GM12878 (cell line): Measurements from ENCODE around the gene STOML3. TPM values are rescaled to one million over a fixed set of nuclear protein-coding genes. Genes with fewer than 3 reads are reported as not detected.

Experiments
- ATAC-seq: fragments of 200-7000 bp; cut with Tn5 transposase; 3 replicates; pipeline ENCODE4 v1.9.1; 2020; ENCODE audit warnings: mild to moderate bottlenecking, moderate library complexity
- BruUV-seq: library from RNA; stranded (reverse); fragments of 400-500 nt; replicated peaks from 2 replicates; lab custom pipeline; 2021; lab: Mats Ljungman, UMichigan
- CTCF ChIA-PET: fragments of 300-600 bp; sonication (Branson Sonifier 250); formaldehyde crosslinking; extraction: SDS; loops from one replicate; lab custom pipeline; 2021; ENCODE audit warnings: inconsistent platforms; lab: Yijun Ruan, JAX
- POLR2A ChIA-PET: fragments of 350-600 bp; formaldehyde crosslinking; extraction: SDS; loops from one replicate; lab custom pipeline; 2021; ENCODE audit warnings: inconsistent platforms; lab: Charles Lee
- RAD21 ChIA-PET: fragments of 300-600 bp; sonication (Branson Sonifier 250); formaldehyde crosslinking; loops from one replicate; lab custom pipeline; 2023; ENCODE audit warnings: antibody characterized with exemption; ENCODE audit not compliant: unreplicated experiment; lab: Charles Lee
- SMC1A ChIA-PET: fragments of 300-600 bp; sonication (Branson Sonifier 250); formaldehyde crosslinking; loops from one replicate; lab custom pipeline; 2023; ENCODE audit not compliant: unreplicated experiment, uncharacterized antibody; lab: Charles Lee
- DNase-seq: peaks from one replicate; pipeline ENCODE4 v3.0.0-alpha.2; 2011; ENCODE audit warnings: low read depth, low spot score
- FAIRE-seq: peaks from 3 replicates; lab custom pipeline; 2011; peaks lifted over from hg19 to GRCh38; lab: Jason Lieb, UNC
- H2AFZ ChIP-seq: 2 replicates; pipeline ENCODE4 v1.6.0; 2011; ENCODE audit warnings: low read depth, low read length, control low read depth; ENCODE audit not compliant: control insufficient read depth
- H3K27ac ChIP-seq: 2 replicates; pipeline ENCODE4 v1.5.1; 2011; ENCODE audit warnings: control low read depth; ENCODE audit not compliant: control insufficient read depth, insufficient read depth
- H3K27me3 ChIP-seq, 2 experiments: replicated peaks in 1 of 2; 2 replicates each; pipeline versions ENCODE4 v1.6.0 to v1.6.1; 2011; ENCODE audit warnings: low read length in 1 of 2; ENCODE audit not compliant: control insufficient read depth in 2 of 2, insufficient read depth in 2 of 2
- H3K36me3 ChIP-seq, 2 experiments: 2 replicates each; pipeline ENCODE4 v1.5.1; 2011; ENCODE audit warnings: low read length in 1 of 2; ENCODE audit not compliant: control insufficient read depth in 2 of 2, insufficient read depth in 2 of 2
- H3K4me1 ChIP-seq: 2 replicates; pipeline ENCODE4 v1.6.1; 2011; ENCODE audit warnings: mild to moderate bottlenecking, low read length, moderate library complexity, mixed read lengths; ENCODE audit not compliant: control insufficient read depth, insufficient read depth
- H3K4me2 ChIP-seq: 2 replicates; pipeline ENCODE4 v1.6.0; 2011; ENCODE audit warnings: control low read depth; ENCODE audit not compliant: control insufficient read depth, insufficient read depth
- H3K4me3 ChIP-seq: fragments of 200-600 bp; sonication (generic); 2 replicates; pipeline ENCODE4 v1.5.1; 2016
- H3K79me2 ChIP-seq: 2 replicates; pipeline ENCODE4 v1.6.0; 2011; ENCODE audit warnings: low read length; ENCODE audit not compliant: control insufficient read depth, insufficient read depth
- H3K9ac ChIP-seq: 2 replicates; pipeline ENCODE4 v1.8.0; 2011; ENCODE audit warnings: low read length, control low read depth, mixed read lengths; ENCODE audit not compliant: control insufficient read depth, insufficient read depth
- H3K9me3 ChIP-seq: replicated peaks from 3 replicates; pipeline ENCODE4 v1.5.1; 2011; ENCODE audit warnings: mild to moderate bottlenecking, low read length; ENCODE audit not compliant: control insufficient read depth, insufficient read depth
- H4K20me1 ChIP-seq: 2 replicates; pipeline ENCODE4 v1.6.0; 2011; ENCODE audit not compliant: control insufficient read depth, insufficient read depth
- EZH2 ChIP-seq: IDR thresholded peaks from 2 replicates; pipeline ENCODE4 v1.6.1; 2012; ENCODE audit warnings: low read depth, mild to moderate bottlenecking, control low read depth, inconsistent platforms, low read length, borderline replicate concordance; ENCODE audit not compliant: control insufficient read depth
- FOXK2 ChIP-seq: fragments of 450-650 bp; IDR thresholded peaks from 2 replicates; pipeline ENCODE4 v1.6.1; 2017; ENCODE audit warnings: mild to moderate bottlenecking, moderate library complexity
- JUNB ChIP-seq: IDR thresholded peaks from 2 replicates; pipeline ENCODE4 v1.6.1; 2016; ENCODE audit warnings: antibody characterized with exemption, mild to moderate bottlenecking
- KAT2A ChIP-seq: conservative IDR thresholded peaks from 2 replicates; pipeline ENCODE4 v1.6.1; 2011; ENCODE audit warnings: low read depth, low read length; ENCODE audit not compliant: control insufficient read depth
- NR2F1 ChIP-seq: fragments of 450-650 bp; conservative IDR thresholded peaks from 2 replicates; pipeline ENCODE4 v1.6.1; 2017; ENCODE audit warnings: mild to moderate bottlenecking
- RBBP5 ChIP-seq: fragments of 200-600 bp; sonication (generic); conservative IDR thresholded peaks from 2 replicates; pipeline ENCODE4 v1.6.1; 2016
- SIX5 ChIP-seq: IDR thresholded peaks from 2 replicates; pipeline ENCODE4 v1.6.1; 2011; ENCODE audit warnings: mild to moderate bottlenecking, low read depth, low read length, moderate library complexity; ENCODE audit not compliant: severe bottlenecking
- SREBF2 ChIP-seq: IDR thresholded peaks from 2 replicates; pipeline ENCODE4 v1.6.1; 2012; ENCODE audit warnings: mild to moderate bottlenecking, low read length
- TAF1 ChIP-seq: IDR thresholded peaks from 2 replicates; pipeline ENCODE4 v1.6.1; 2011; ENCODE audit warnings: mild to moderate bottlenecking, low read depth, low read length, borderline replicate concordance
- TCF3 ChIP-seq: IDR thresholded peaks from 2 replicates; pipeline ENCODE4 v1.6.1; 2012; ENCODE audit warnings: low read depth, mild to moderate bottlenecking, low read length, borderline replicate concordance; ENCODE audit not compliant: insufficient read depth
- ZBTB40 ChIP-seq: fragments of 450-650 bp; IDR thresholded peaks from 2 replicates; pipeline ENCODE4 v1.6.1; 2016; ENCODE audit warnings: mild to moderate bottlenecking, moderate library complexity, borderline replicate concordance
- ZNF274 ChIP-seq: IDR thresholded peaks from one replicate; pipeline ENCODE4 v1.8.0; 2011; ENCODE audit not compliant: insufficient read length, insufficient read depth
- WGBS: methylation state at CpG from one replicate; pipeline ENCODE4 v1.1.6; 2016; ENCODE audit warnings: low lambda C conversion rate; ENCODE audit not compliant: insufficient replicate concordance, insufficient coverage; ENCODE audit errors: missing lambda C conversion rate; 5-methylcytosine and 5-hydroxymethylcytosine counted together
- in situ Hi-C: fragments of 300-500 bp; cut with MboI; formaldehyde crosslinking; loops from 9 replicates; pipeline ENCODE4 v1.14.3; 2018; ENCODE audit warnings: mixed read lengths
- intact Hi-C: fragments of 100-400 bp; cut with micrococcal nuclease; formaldehyde crosslinking; loops from one replicate; pipeline ENCODE4 v1.14.2; 2022; ENCODE audit not compliant: unreplicated experiment
- polyA plus RNA-seq, 11 experiments: library from polyadenylated mRNA; depleted of rRNA in 4 of 11; unstranded in 6 of 11; stranded (reverse) in 5 of 11; fragments of >200 nt; fragmentation: Nextera tagmentation in 4 of 11; fragmentation: Illumina TruSeq in 1 of 11; extraction: Ambion mirVana in 4 of 11; extraction: Trizol in 1 of 11; gene quantifications; 1 replicate in 1 of 11; 2 replicates in 10 of 11; pipeline versions ENCODE4 v1.2.1 to v1.2.3, GENCODE V29; 2011 to 2016; ENCODE audit warnings: inconsistent platforms in 2 of 11, missing spikeins in 2 of 11, low read depth in 1 of 11
- total RNA-seq, 4 experiments: library from RNA; depleted of rRNA in 3 of 4; stranded (reverse); fragments of >200 nt in 3 of 4; fragmentation: Illumina TruSeq in 1 of 4; extraction: Trizol in 1 of 4; gene quantifications; 2 replicates each; pipeline versions ENCODE4 v1.2.1 to v1.2.3, GENCODE V29; 2013 to 2021

Gene STOML3
- total and polyA plus RNA-seq, 10 of the 15 experiments (the other 5 are each of a cell fraction or from before 2014, with no cell fraction given) = not detected

- FAIRE-seq = no peak
- H3K36me3 ChIP-seq = no peaks in the 10 kb centered on the region
- WGBS = 3% methylated on average over 3 of the region's 3 CpGs
Measured at GRCh38 chr13:38950987-38951386, 39.6 kb downstream of the STOML3 start.

More at GRCh38 chr13:38950987-38951386, 39.6 kb downstream of the STOML3 start:
- POLR2A ChIA-PET = no interaction called here
- no peak for TF ChIP-seq NR2F1
- TF ChIP-seq KAT2A = no peak
- TF ChIP-seq SREBF2 = no peak
- TF ChIP-seq TAF1 = no peak
- TF ChIP-seq ZBTB40 = no peak
- TF ChIP-seq TCF3 = no peak
- no peak for TF ChIP-seq ZNF274
- no peak for TF ChIP-seq RBBP5
- no peak for TF ChIP-seq JUNB
- TF ChIP-seq EZH2 = no peak
- TF ChIP-seq FOXK2 = no peak
- no peak for TF ChIP-seq SIX5
- no peak overlapping the region for H3K9ac ChIP-seq
- no peaks in the 10 kb centered on the region for H3K4me1 ChIP-seq
- no TSS peak for BruUV-seq
- SMC1A ChIA-PET = no interaction called here
- DNase-seq (no peak), ATAC-seq (no peak)
- RAD21 ChIA-PET = no interaction called here
- no peak overlapping the region for H3K4me3 ChIP-seq
- no peak overlapping the region for H3K4me2 ChIP-seq
- H4K20me1 ChIP-seq = no peaks in the 10 kb centered on the region
- in situ Hi-C loops = no loop called here
- H3K79me2 ChIP-seq = no peaks in the 10 kb centered on the region
- H3K27me3 ChIP-seq = no peaks in the 10 kb centered on the region
- intact Hi-C loops = no loop called here
- no peak overlapping the region for H2AFZ ChIP-seq
- CTCF ChIA-PET = no interaction called here
- no peaks in the 10 kb centered on the region for H3K9me3 ChIP-seq
- H3K27ac ChIP-seq = no peak overlapping the region
